ENCODE results near the gene MTHFD2. TPM values are rescaled to one million over a fixed set of nuclear protein-coding genes. Genes with fewer than 3 reads are reported as not detected.

Gene MTHFD2
- total and polyA plus RNA-seq, 8 donors, result 10.2 to 288 (median 26.8) TPM

GRCh38 chr2:74239346-74239745 lies 40.9 kb downstream of the MTHFD2 start:
- Histone ChIP-seq H3K9me3 (no peaks in the 10 kb centered on the region), H3K27me3 (no peaks in the 10 kb centered on the region), H3K36me3 (no peaks in the 10 kb centered on the region), H3K27ac (no peak overlapping the region), H3K4me1 (no peaks in the 10 kb centered on the region), H3K4me3 (no peak overlapping the region)
- DNase-seq (no peak), ATAC-seq (no peak), FAIRE-seq (no peak)
- intact Hi-C loops (cut with DNase I), result no loop called here
- WGBS, 2 donors, result 66 to 75% methylated on average over 7 of the region's 7 CpGs
- TF ChIP-seq, protein P1, sequence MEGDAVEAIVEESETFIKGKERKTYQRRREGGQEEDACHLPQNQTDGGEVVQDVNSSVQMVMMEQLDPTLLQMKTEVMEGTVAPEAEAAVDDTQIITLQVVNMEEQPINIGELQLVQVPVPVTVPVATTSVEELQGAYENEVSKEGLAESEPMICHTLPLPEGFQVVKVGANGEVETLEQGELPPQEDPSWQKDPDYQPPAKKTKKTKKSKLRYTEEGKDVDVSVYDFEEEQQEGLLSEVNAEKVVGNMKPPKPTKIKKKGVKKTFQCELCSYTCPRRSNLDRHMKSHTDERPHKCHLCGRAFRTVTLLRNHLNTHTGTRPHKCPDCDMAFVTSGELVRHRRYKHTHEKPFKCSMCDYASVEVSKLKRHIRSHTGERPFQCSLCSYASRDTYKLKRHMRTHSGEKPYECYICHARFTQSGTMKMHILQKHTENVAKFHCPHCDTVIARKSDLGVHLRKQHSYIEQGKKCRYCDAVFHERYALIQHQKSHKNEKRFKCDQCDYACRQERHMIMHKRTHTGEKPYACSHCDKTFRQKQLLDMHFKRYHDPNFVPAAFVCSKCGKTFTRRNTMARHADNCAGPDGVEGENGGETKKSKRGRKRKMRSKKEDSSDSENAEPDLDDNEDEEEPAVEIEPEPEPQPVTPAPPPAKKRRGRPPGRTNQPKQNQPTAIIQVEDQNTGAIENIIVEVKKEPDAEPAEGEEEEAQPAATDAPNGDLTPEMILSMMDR (IDR thresholded peaks at IDR 0.05), result no peak

DNA sequence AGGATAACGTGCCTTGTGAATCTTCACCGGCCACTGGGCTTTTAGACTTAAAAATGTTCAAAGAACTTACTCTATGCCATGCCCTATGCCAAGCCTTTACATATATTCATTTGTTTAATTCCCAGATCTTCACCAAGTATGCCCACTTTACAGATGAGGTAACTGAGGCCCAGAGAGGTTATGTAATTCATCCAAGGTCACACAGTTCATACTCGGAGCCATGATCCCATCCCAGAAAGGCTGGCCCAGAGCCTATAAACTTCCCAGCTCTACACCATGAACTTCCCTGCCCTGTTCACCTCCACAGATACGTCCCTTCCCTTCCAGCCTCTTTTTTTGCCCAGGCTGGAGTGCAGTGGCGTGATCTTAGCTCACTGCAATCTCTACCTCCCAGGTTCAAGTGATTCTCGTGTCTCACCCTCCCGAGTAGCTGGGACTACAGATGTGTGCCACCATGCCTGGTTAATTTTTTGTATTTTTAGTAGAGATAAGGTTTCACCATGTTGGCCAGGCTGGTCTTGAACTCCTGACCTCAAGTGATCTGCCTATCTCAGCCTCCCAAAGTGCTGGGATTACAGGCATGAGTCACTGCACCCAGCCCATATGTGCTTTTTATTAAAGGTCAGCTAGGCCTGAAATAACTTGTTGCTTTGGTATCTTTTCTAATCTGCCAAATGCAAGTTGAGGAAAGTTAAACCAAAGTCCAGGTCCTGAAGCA lies 44.1 kb downstream of the MTHFD2 start:
- TF ChIP-seq, protein P1 (IDR thresholded peaks at IDR 0.05), result no peak
- intact Hi-C loops (cut with DNase I), result no loop called here
- no peak overlapping the region for H3K4me3 ChIP-seq
- WGBS, 2 donors, result 78 to 79% methylated on average over 7 of the region's 7 CpGs
- ATAC-seq, result no peak
- H3K4me1 ChIP-seq, result no peaks in the 10 kb centered on the region
- no peaks in the 10 kb centered on the region for H3K27me3 ChIP-seq
- H3K36me3 ChIP-seq, result no peaks in the 10 kb centered on the region
- H3K27ac ChIP-seq, result no peak overlapping the region
- DNase-seq, result no peak
- no peak for FAIRE-seq
- H3K9me3 ChIP-seq, result no peaks in the 10 kb centered on the region

DNA sequence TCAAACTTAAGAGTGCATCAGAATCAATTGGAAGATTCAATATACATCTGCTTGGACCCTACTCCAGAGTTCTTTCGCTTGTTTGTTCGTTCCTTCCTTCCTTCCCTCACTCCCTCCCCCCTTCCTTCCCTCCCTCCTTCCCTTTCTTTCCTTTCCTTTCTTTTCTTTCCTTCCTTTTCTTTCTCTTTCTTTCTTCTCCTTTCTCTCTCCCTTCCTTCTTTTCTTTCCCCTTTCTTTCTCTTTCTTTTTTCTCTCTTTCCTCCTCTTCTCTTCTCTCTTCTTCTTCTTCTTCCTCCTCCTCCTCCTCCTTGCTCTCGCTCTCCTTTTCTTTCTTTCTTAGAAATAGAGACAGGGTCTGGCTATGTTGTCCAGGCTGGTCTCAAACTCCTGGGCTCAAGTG lies 45.9 kb downstream of the MTHFD2 start:
- Histone ChIP-seq H3K4me1 (no peaks in the 10 kb centered on the region), H3K4me3 (no peak overlapping the region), H3K36me3 (no peaks in the 10 kb centered on the region), H3K9me3 (no peaks in the 10 kb centered on the region), H3K27me3 (no peaks in the 10 kb centered on the region), H3K27ac (no peak overlapping the region)
- no peak for FAIRE-seq
- TF ChIP-seq, protein P1 (IDR thresholded peaks at IDR 0.05), result no peak
- no peak for DNase-seq
- intact Hi-C loops (cut with DNase I), result no loop called here
- ATAC-seq, result no peak
- 82 to 84% methylated on average over 3 of the region's 3 CpGs for WGBS, 2 donors

DNA sequence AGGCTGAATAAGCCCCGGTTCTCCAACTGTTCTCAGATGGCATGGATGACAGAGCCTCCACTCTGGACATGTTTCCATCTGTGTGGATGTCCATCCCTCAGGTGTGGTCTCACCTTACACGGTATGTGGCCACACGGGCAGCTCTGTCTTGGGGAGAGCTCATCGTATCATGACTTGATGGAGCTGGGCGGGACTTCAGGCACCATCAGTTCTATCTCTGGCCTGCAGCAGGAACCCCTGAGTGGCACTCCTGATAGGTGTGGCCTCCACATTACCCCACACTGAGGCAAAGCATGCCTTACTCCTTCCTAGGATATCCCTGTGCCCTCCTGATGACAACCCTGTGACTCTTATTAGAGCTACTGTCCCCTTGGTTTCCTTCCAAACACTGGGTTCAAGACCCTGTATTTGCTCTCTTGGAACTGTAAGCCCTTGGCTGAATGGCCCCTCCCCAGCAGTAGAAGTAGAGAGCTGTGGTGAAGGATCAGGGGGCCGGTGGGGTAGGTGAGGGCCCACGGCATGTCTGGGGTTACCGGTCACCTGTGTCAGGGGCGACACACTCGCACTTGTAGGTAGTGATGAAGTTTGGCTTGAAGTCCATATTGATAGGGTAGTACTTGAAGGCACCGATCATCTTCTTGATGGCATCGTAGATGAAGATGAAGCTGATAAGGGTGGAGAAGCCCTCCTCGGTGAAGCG lies 48.2 kb downstream of the MTHFD2 start:
- no peak for FAIRE-seq
- no peaks in the 10 kb centered on the region for H3K9me3 ChIP-seq
- H3K27me3 ChIP-seq, result no peaks in the 10 kb centered on the region
- intact Hi-C loops (cut with DNase I), result no loop called here
- no peaks in the 10 kb centered on the region for H3K4me1 ChIP-seq
- no peak overlapping the region for H3K4me3 ChIP-seq
- TF ChIP-seq, protein P1 (IDR thresholded peaks at IDR 0.05), result no peak
- H3K36me3 ChIP-seq, result no peaks in the 10 kb centered on the region
- 83 to 89% methylated on average over 14 of the region's 14 CpGs for WGBS, 2 donors
- ATAC-seq, result no peak
- DNase-seq, result no peak
- no peak overlapping the region for H3K27ac ChIP-seq
